Fibroblast of mammary gland (primary cell): ENCODE results near the gene CIP2A.
"Not testable (repeated sequence)": the region's sequence is repeated elsewhere in the genome, so short reads cannot be mapped to it uniquely, and the experiment has no call there.

ENCODE experiments used
- DNase-seq: peaks from one replicate; pipeline ENCODE4 v3.0.0-alpha.2; 2010; ENCODE audit warnings: low read depth
- H3K4me3 ChIP-seq: 2 replicates; pipeline ENCODE4 v1.5.1; 2011; ENCODE audit warnings: low read depth, mild to moderate bottlenecking, low read length, moderate library complexity; ENCODE audit not compliant: control insufficient read depth
- CTCF ChIP-seq: conservative IDR thresholded peaks from 2 replicates; pipeline ENCODE4 v1.5.1; 2011; ENCODE audit warnings: low read depth, low read length, inconsistent platforms; ENCODE audit not compliant: control insufficient read depth, insufficient read depth

Gene CIP2A

GRCh38 chr3:108589081-108589997, at the start of gene CIP2A, which contains the start of gene DZIP3:
Gene CIP2A, minus strand, starts transcription at chr3:108589438. Its CDS starts 63 bp downstream, at chr3:108589375.
Gene DZIP3, plus strand, starts transcription at chr3:108589722. Its CDS starts 15,685 bp downstream, at chr3:108605407.
- TF ChIP-seq CTCF, result peak; percentile 0
- DNase-seq, result peak; percentile 91
- peak within 1 kb of the TSS; percentile 98 for H3K4me3 ChIP-seq

DNA sequence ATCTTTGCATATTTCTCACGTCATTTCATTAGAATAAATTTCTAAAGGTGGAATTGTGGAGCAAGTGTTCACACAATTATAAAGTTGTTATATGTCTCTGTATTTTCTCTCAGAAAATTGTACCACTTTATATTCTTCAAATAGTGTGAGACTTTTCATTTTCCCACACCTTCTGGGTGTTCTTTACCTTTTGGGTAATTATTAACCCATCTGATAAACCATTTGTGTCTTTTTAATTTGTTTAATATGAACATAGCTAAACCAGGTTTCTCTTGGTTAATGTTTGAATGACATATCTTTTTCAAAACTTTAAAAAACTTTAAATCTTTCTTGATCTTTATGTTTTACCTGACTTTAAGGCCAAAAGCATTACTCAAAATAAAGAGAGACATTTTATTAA, 40.7 kb upstream of the CIP2A start:
- no peak for TF ChIP-seq CTCF
- no peak overlapping the region for H3K4me3 ChIP-seq
- no peak for DNase-seq

GRCh38 chr3:108623504-108623903, 34.3 kb upstream of the CIP2A start:
- DNase-seq, result peak; percentile 6
- H3K4me3 ChIP-seq, result no peak overlapping the region
- no peak for TF ChIP-seq CTCF

DNA sequence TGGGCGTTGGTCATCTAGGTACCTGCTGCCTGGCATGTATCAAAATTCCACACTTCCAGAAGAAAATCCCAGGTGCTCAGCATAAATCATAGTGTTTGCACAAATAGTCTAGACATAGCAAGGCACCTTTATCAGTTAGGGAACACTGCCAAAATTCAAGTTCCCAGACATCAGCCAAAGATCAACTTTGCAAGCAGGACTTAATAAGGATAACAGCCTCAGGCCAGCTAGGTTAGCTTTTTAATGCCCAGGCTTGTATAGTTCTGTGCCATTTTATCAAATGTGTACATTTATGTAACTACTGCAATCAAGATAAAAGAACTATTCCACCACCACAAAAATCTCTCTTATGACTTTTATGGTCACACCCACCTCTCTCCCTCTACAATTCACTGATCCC, 31.0 kb upstream of the CIP2A start:
- DNase-seq, result no peak
- TF ChIP-seq CTCF, result no peak
- no peak overlapping the region for H3K4me3 ChIP-seq

GRCh38 chr3:108616090-108616489, 26.9 kb upstream of the CIP2A start:
- not testable (repeated sequence) for DNase-seq, H3K4me3 ChIP-seq

- no peak for DNase-seq
- no peak for TF ChIP-seq CTCF
- H3K4me3 ChIP-seq, result no peak overlapping the region
These were observed 21.4 kb upstream of the CIP2A start for GRCh38 chr3:108610651-108611050.

GRCh38 chr3:108608750-108609149, 19.5 kb upstream of the CIP2A start:
- no peak overlapping the region for H3K4me3 ChIP-seq
- no peak for TF ChIP-seq CTCF
- DNase-seq, result no peak
